Neural cell (in vitro differentiated cells): Measurements from ENCODE around the gene CTU1. TPM values are rescaled to one million over a fixed set of nuclear protein-coding genes. Genes with fewer than 3 reads are reported as not detected.

Experiments used
- H2AFZ ChIP-seq: fragments of 200-600, 300-800 bp; sonication (generic), shearing (Covaris generic); 2 replicates; pipeline ENCODE4 v1.6.0; 2014; ENCODE audit warnings: low read depth, mild to moderate bottlenecking, antibody characterized with exemption, low read length, moderate library complexity
- H3F3A ChIP-seq: fragments of 200-600 bp; shearing (Covaris generic); 2 replicates; pipeline ENCODE4 v1.6.1; 2016; ENCODE audit warnings: mild to moderate bottlenecking, moderate library complexity, mixed read lengths, antibody characterized with exemption, low read length; ENCODE audit not compliant: insufficient read depth, poor library complexity, severe bottlenecking
- H3K27ac ChIP-seq: fragments of 200-600, 300-800 bp; sonication (generic), shearing (Covaris generic); 2 replicates; pipeline ENCODE4 v1.5.1; 2014; ENCODE audit warnings: mild to moderate bottlenecking, low read length, moderate library complexity
- H3K27me3 ChIP-seq: fragments of 300-800, 200-600 bp; sonication (generic), shearing (Covaris generic); 2 replicates; pipeline ENCODE4 v1.6.0; 2014; ENCODE audit warnings: mild to moderate bottlenecking, low read depth, low read length, moderate library complexity; ENCODE audit not compliant: insufficient read depth
- H3K36me3 ChIP-seq: fragments of 300-800, 200-600 bp; sonication (generic), shearing (Covaris generic); 2 replicates; pipeline ENCODE4 v1.5.1; 2014; ENCODE audit warnings: mild to moderate bottlenecking, antibody characterized with exemption, low read length, moderate library complexity; ENCODE audit not compliant: insufficient read depth
- H3K4me2 ChIP-seq: fragments of 300-800, 200-600 bp; sonication (generic), shearing (Covaris generic); 2 replicates; pipeline ENCODE4 v1.6.0; 2014; ENCODE audit warnings: mild to moderate bottlenecking, low read length
- H3K4me3 ChIP-seq: fragments of 300-800, 200-600 bp; sonication (generic), shearing (Covaris generic); 2 replicates; pipeline ENCODE4 v1.5.1; 2014; ENCODE audit warnings: mild to moderate bottlenecking, low read length, moderate library complexity
- H3K79me2 ChIP-seq: fragments of 200-600 bp; shearing (Covaris generic); replicated peaks from 2 replicates; pipeline ENCODE4 v1.6.0; 2014; ENCODE audit warnings: mild to moderate bottlenecking, low read length, moderate library complexity; ENCODE audit not compliant: insufficient read depth
- H3K9ac ChIP-seq: fragments of 300-800, 200-600 bp; sonication (generic), shearing (Covaris generic); 2 replicates; pipeline ENCODE4 v1.6.1; 2016; ENCODE audit warnings: mild to moderate bottlenecking, low read length, mixed read lengths
- H3K9me2 ChIP-seq: fragments of 200-600 bp; shearing (Covaris generic); 2 replicates; pipeline ENCODE4 v1.6.1; 2016; ENCODE audit warnings: mild to moderate bottlenecking, low read length, mixed read lengths; ENCODE audit not compliant: insufficient read depth
- H3K9me3 ChIP-seq: fragments of 200-600, 300-800 bp; sonication (generic), shearing (Covaris generic); 2 replicates; pipeline ENCODE4 v1.6.1; 2016; ENCODE audit warnings: mild to moderate bottlenecking, mixed run types, low read length, moderate library complexity, mixed read lengths
- H4K20me1 ChIP-seq: fragments of 200-600 bp; shearing (Covaris generic); 2 replicates; pipeline ENCODE4 v1.6.1; 2016; ENCODE audit warnings: mild to moderate bottlenecking, mixed run types; ENCODE audit not compliant: insufficient read depth
- CTCF ChIP-seq: fragments of 450-650 bp; IDR thresholded peaks from 2 replicates; pipeline ENCODE4 v1.5.1; 2014; ENCODE audit warnings: antibody characterized with exemption, mild to moderate bottlenecking, moderate library complexity; ENCODE audit not compliant: poor library complexity, severe bottlenecking
- EP300 ChIP-seq: fragments of 450-650 bp; conservative IDR thresholded peaks from 2 replicates; pipeline ENCODE4 v1.6.1; 2014; ENCODE audit warnings: antibody characterized with exemption, mild to moderate bottlenecking, moderate library complexity; ENCODE audit not compliant: poor library complexity, severe bottlenecking
- EZH2 ChIP-seq: fragments of 200-600, 300-800 bp; shearing (Covaris generic), sonication (generic); IDR thresholded peaks from 2 replicates; pipeline ENCODE4 v1.6.1; 2014; ENCODE audit warnings: antibody characterized with exemption, low read length, borderline replicate concordance, mild to moderate bottlenecking; ENCODE audit not compliant: insufficient read depth, poor library complexity, severe bottlenecking
- MXI1 ChIP-seq: fragments of 450-650 bp; conservative IDR thresholded peaks from 2 replicates; pipeline ENCODE4 v1.6.1; 2014; ENCODE audit warnings: antibody characterized with exemption, mild to moderate bottlenecking; ENCODE audit not compliant: poor library complexity, severe bottlenecking
- POLR2AphosphoS5 ChIP-seq: IDR thresholded peaks from 2 replicates; pipeline ENCODE4 v1.6.1; 2012
- RAD21 ChIP-seq: fragments of 450-650 bp; conservative IDR thresholded peaks from 2 replicates; pipeline ENCODE4 v1.6.1; 2014; ENCODE audit warnings: antibody characterized with exemption, mild to moderate bottlenecking, moderate library complexity
- SMC3 ChIP-seq: fragments of 450-650 bp; conservative IDR thresholded peaks from 2 replicates; pipeline ENCODE4 v1.6.1; 2014; ENCODE audit warnings: antibody characterized with exemption, mild to moderate bottlenecking, moderate library complexity; ENCODE audit not compliant: poor library complexity
- TAF1 ChIP-seq: IDR thresholded peaks from 2 replicates; pipeline ENCODE4 v1.6.1; 2012; ENCODE audit warnings: low read depth
- polyA plus RNA-seq: library from polyadenylated mRNA; depleted of rRNA; stranded (reverse); fragments of >200 nt; gene quantifications from 2 replicates; pipeline ENCODE4 v1.2.3, GENCODE V29; 2014
- TF ChIP-seq, protein P1 (sequence below): IDR thresholded peaks from 2 replicates; pipeline ENCODE4 v1.6.1; 2012; ENCODE audit warnings: borderline replicate concordance

Gene CTU1
- polyA plus RNA-seq, 1 donor from 2014 or later: 12.6 TPM

DNA sequence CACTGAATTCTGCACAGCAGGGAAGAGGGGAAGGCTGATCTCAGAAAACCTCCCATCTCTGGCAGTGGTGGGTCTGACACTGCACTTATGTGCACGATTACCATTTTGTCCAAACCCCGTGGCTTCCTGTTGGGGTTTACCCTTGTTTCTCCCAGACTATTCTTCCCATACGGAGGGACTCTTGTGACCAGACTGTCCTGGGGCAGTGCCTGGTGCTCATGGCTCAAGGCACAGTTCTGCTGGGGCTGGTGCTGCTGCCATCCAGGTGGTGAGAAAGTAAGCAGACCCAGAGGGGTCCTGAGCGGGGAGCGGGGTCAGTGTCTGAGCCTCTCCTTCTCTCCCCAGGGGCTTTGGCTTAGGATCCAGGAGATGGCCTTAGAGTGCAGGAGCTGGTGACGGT, 11.4 kb upstream of the CTU1 start:
- Histone ChIP-seq H2AFZ (no peak overlapping the region), H3K79me2 (no peaks in the 10 kb centered on the region), H3K27me3 (no peaks in the 10 kb centered on the region), H4K20me1 (no peaks in the 10 kb centered on the region), H3K9me3 (no peaks in the 10 kb centered on the region), H3K36me3 (no peaks in the 10 kb centered on the region), H3K4me3 (no peak overlapping the region), H3K9me2 (no peaks in the 10 kb centered on the region), H3K27ac (no peak overlapping the region), H3K4me2 (no peak overlapping the region), H3K9ac (no peak overlapping the region), H3F3A (no peaks in the 10 kb centered on the region)
- TF ChIP-seq EZH2: no peak
- no peak for TF ChIP-seq RAD21
- no peak for TF ChIP-seq MXI1

- Histone ChIP-seq H3K27ac (no peak overlapping the region), H4K20me1 (no peaks in the 10 kb centered on the region), H3K4me2 (no peak overlapping the region), H3K27me3 (no peaks in the 10 kb centered on the region), H3K9me3 (no peaks in the 10 kb centered on the region), H2AFZ (no peak overlapping the region), H3F3A (no peaks in the 10 kb centered on the region), H3K36me3 (no peaks in the 10 kb centered on the region), H3K9ac (no peak overlapping the region), H3K4me3 (no peak overlapping the region), H3K9me2 (no peaks in the 10 kb centered on the region), H3K79me2 (no peaks in the 10 kb centered on the region)
- no peak for TF ChIP-seq EP300
- TF ChIP-seq MXI1: no peak
- TF ChIP-seq SMC3: no peak
- no peak for TF ChIP-seq RAD21
- TF ChIP-seq, protein P1, sequence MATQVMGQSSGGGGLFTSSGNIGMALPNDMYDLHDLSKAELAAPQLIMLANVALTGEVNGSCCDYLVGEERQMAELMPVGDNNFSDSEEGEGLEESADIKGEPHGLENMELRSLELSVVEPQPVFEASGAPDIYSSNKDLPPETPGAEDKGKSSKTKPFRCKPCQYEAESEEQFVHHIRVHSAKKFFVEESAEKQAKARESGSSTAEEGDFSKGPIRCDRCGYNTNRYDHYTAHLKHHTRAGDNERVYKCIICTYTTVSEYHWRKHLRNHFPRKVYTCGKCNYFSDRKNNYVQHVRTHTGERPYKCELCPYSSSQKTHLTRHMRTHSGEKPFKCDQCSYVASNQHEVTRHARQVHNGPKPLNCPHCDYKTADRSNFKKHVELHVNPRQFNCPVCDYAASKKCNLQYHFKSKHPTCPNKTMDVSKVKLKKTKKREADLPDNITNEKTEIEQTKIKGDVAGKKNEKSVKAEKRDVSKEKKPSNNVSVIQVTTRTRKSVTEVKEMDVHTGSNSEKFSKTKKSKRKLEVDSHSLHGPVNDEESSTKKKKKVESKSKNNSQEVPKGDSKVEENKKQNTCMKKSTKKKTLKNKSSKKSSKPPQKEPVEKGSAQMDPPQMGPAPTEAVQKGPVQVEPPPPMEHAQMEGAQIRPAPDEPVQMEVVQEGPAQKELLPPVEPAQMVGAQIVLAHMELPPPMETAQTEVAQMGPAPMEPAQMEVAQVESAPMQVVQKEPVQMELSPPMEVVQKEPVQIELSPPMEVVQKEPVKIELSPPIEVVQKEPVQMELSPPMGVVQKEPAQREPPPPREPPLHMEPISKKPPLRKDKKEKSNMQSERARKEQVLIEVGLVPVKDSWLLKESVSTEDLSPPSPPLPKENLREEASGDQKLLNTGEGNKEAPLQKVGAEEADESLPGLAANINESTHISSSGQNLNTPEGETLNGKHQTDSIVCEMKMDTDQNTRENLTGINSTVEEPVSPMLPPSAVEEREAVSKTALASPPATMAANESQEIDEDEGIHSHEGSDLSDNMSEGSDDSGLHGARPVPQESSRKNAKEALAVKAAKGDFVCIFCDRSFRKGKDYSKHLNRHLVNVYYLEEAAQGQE: no peak
- TF ChIP-seq TAF1: no peak
- TF ChIP-seq EZH2: no peak
- no peak for TF ChIP-seq CTCF
- no peak for TF ChIP-seq POLR2AphosphoS5
These were observed 10.9 kb upstream of the CTU1 start for GRCh38 chr19:51119101-51119500.
